K562 (cell line): ENCODE results near the gene IFITM2. TPM values are rescaled to one million over a fixed set of nuclear protein-coding genes. Genes with fewer than 3 reads are reported as not detected.

ENCODE experiments used
- ARNT ChIP-seq, 2 experiments: fragments of 450-650 bp; IDR thresholded peaks; 2 replicates each; pipeline ENCODE4 v1.6.1; 2016; ENCODE audit warnings: mild to moderate bottlenecking in 1 of 2
- CAMTA2 ChIP-seq: fragments of 250-450 bp; sonication (Bioruptor Pico); conservative IDR thresholded peaks from 2 replicates; pipeline ENCODE4 v1.5.1; 2022
- CBFB ChIP-seq: sonication (generic); formaldehyde crosslinking; IDR thresholded peaks from 2 replicates; pipeline ENCODE4 v1.4.0; 2020; ENCODE audit warnings: mild to moderate bottlenecking, missing genetic modification reagents
- E4F1 ChIP-seq: fragments of 250-450 bp; sonication (Bioruptor Pico); IDR thresholded peaks from 2 replicates; pipeline ENCODE4 v1.5.0; 2021; ENCODE audit warnings: mild to moderate bottlenecking, borderline replicate concordance
- GTF2F1 ChIP-seq: IDR thresholded peaks from 2 replicates; pipeline ENCODE4 v1.6.1; 2011; ENCODE audit warnings: low read depth, low read length, improper control_type of control experiment
- HSF4 ChIP-seq: fragments of 250-450 bp; sonication (Bioruptor Pico); IDR thresholded peaks from 2 replicates; pipeline ENCODE4 v2.1.2; 2022; ENCODE audit warnings: mild to moderate bottlenecking, moderate library complexity, borderline replicate concordance
- KAT7 ChIP-seq: sonication (generic); formaldehyde crosslinking; IDR thresholded peaks from 2 replicates; pipeline ENCODE4 v1.8.0; 2022; ENCODE audit warnings: missing genetic modification reagents, mild to moderate bottlenecking, borderline replicate concordance
- NCOA2 ChIP-seq, 2 experiments: fragments of 450-650 bp; IDR thresholded peaks; 2 replicates each; pipeline ENCODE4 v1.6.1; 2018; ENCODE audit warnings: mild to moderate bottlenecking in 2 of 2, moderate library complexity in 1 of 2; ENCODE audit not compliant: partially characterized antibody in 2 of 2
- POLR2G ChIP-seq: fragments of 200-400 bp; formaldehyde crosslinking; IDR thresholded peaks from 2 replicates; pipeline ENCODE4 v1.6.1; 2017; ENCODE audit warnings: low read depth, mild to moderate bottlenecking, antibody characterized with exemption, low read length, moderate library complexity
- RHOXF2B ChIP-seq: fragments of 250-450 bp; sonication (Bioruptor Pico); conservative IDR thresholded peaks from 2 replicates; pipeline ENCODE4 v1.5.1; 2021
- SIX5 ChIP-seq, 2 experiments: IDR thresholded peaks; 2 replicates each; pipeline ENCODE4 v1.6.1; 2011; ENCODE audit warnings: low read length in 2 of 2, borderline replicate concordance in 1 of 2, low read depth in 1 of 2, mild to moderate bottlenecking in 1 of 2, moderate library complexity in 1 of 2; ENCODE audit not compliant: insufficient read depth in 1 of 2
- SMAD3 ChIP-seq: fragments of 450-650 bp; formaldehyde crosslinking; conservative IDR thresholded peaks from 2 replicates; pipeline ENCODE4 v1.4.0; 2020; ENCODE audit warnings: mild to moderate bottlenecking
- SREBF1 ChIP-seq: fragments of 150-350 bp; IDR thresholded peaks from 2 replicates; pipeline ENCODE4 v1.6.1; 2014; ENCODE audit warnings: antibody characterized with exemption, low read depth, low read length, borderline replicate concordance
- TARDBP ChIP-seq: fragments of 450-650 bp; IDR thresholded peaks from 2 replicates; pipeline ENCODE4 v1.6.1; 2016
- ZBTB17 ChIP-seq: fragments of 450-650 bp; formaldehyde crosslinking; IDR thresholded peaks from 2 replicates; pipeline ENCODE4 v1.4.0; 2020; ENCODE audit warnings: mild to moderate bottlenecking
- ZBTB2 ChIP-seq: fragments of 450-650 bp; IDR thresholded peaks from 2 replicates; pipeline ENCODE4 v1.6.1; 2016; ENCODE audit warnings: antibody characterized with exemption
- ZFX ChIP-seq: sonication (generic); formaldehyde crosslinking; IDR thresholded peaks from 2 replicates; pipeline ENCODE4 v1.8.0; 2022; ENCODE audit warnings: mild to moderate bottlenecking, missing genetic modification reagents, moderate library complexity
- ZNF140 ChIP-seq: fragments of 250-450 bp; sonication (Bioruptor Pico); IDR thresholded peaks from 2 replicates; pipeline ENCODE4 v1.8.0; 2021; ENCODE audit warnings: moderate library complexity, mild to moderate bottlenecking, inconsistent platforms
- ZNF57 ChIP-seq: fragments of 450-650 bp; formaldehyde crosslinking; IDR thresholded peaks from 2 replicates; pipeline ENCODE4 v1.4.0; 2020; ENCODE audit warnings: mild to moderate bottlenecking, moderate library complexity
- ZNF592 ChIP-seq: fragments of 450-650 bp; IDR thresholded peaks from 2 replicates; pipeline ENCODE4 v1.6.1; 2017; ENCODE audit warnings: antibody characterized with exemption, mild to moderate bottlenecking
- polyA plus RNA-seq, 8 experiments: library from polyadenylated mRNA; depleted of rRNA in 4 of 8; stranded (reverse) in 5 of 8; unstranded in 3 of 8; fragments of >200 nt; fragmentation: Nextera tagmentation in 2 of 8; fragmentation: Illumina TruSeq in 1 of 8; extraction: Ambion mirVana in 2 of 8; extraction: Trizol in 1 of 8; gene quantifications; 2 replicates each; pipeline versions ENCODE4 v1.2.1 to v1.2.3, GENCODE V29; 2011 to 2014; ENCODE audit warnings: inconsistent platforms in 1 of 8, missing spikeins in 1 of 8
- total RNA-seq, 7 experiments: library from RNA; depleted of rRNA in 6 of 7; stranded (reverse); fragments of >200 nt in 6 of 7; fragmentation: Illumina TruSeq in 2 of 7; extraction: Trizol in 2 of 7; gene quantifications; 2 replicates each; pipeline versions ENCODE4 v1.2.1 to v1.2.3, GENCODE V29; 2011 to 2021; ENCODE audit warnings: low replicate concordance in 1 of 7

The IFITM2 gene
- total and polyA plus RNA-seq, 9 of the 15 experiments (the other 6 are each of a cell fraction or from before 2014, with no cell fraction given), result 52.8 to 4,872 (median 356) TPM

- TF ChIP-seq ZNF57 (CRISPR knock-in tag), result no peak
- TF ChIP-seq ZBTB2, result no peak
- no peak for TF ChIP-seq RHOXF2B (CRISPR knock-in tag)
- no peak for TF ChIP-seq CAMTA2 (CRISPR knock-in tag)
- no peak for TF ChIP-seq HSF4 (CRISPR knock-in tag)
- no peak for TF ChIP-seq KAT7 (CRISPR knock-in tag)
- no peak for TF ChIP-seq E4F1 (CRISPR knock-in tag)
- no peak for TF ChIP-seq CBFB (CRISPR knock-in tag)
- no peak for TF ChIP-seq POLR2G
- TF ChIP-seq ZBTB17 (CRISPR knock-in tag), result no peak
- no peak for TF ChIP-seq GTF2F1
- no peak for TF ChIP-seq NCOA2 (IDR thresholded peaks at IDR 0.05; ENCODE audit: partially characterized antibody in 2 of 2)
- TF ChIP-seq ZNF140, result no peak
- TF ChIP-seq SREBF1, result no peak
- TF ChIP-seq SMAD3, result no peak
- peak; percentile 38 for TF ChIP-seq ZFX (CRISPR knock-in tag)
- no peak for TF ChIP-seq ARNT (IDR thresholded peaks at IDR 0.05)
- TF ChIP-seq ZNF592, result peak; percentile 48; the same call in 1 of the 2 replicates
- TF ChIP-seq SIX5 (IDR thresholded peaks at IDR 0.05; ENCODE audit: borderline replicate concordance in 1 of 2, insufficient read depth in 1 of 2, low read depth in 1 of 2, low read length in 2 of 2), result no peak
- no peak for TF ChIP-seq TARDBP
These were observed 26.8 kb downstream of the IFITM2 start (continued) for GRCh38 chr11:334264-334994.
